NCI-H2196 treated with DMSO at 0.1 percent for 48 hours (cell line): ENCODE data around the gene HHATL.
A peak's percentile ranks its signal among the peaks of the same experiment; 100 is the strongest.

Experiments used
- DNase-seq: peaks from one replicate; lab custom pipeline; 2025; ENCODE audit not compliant: unreplicated experiment; lab: John Stamatoyannopoulos, UW

Gene HHATL

DNA sequence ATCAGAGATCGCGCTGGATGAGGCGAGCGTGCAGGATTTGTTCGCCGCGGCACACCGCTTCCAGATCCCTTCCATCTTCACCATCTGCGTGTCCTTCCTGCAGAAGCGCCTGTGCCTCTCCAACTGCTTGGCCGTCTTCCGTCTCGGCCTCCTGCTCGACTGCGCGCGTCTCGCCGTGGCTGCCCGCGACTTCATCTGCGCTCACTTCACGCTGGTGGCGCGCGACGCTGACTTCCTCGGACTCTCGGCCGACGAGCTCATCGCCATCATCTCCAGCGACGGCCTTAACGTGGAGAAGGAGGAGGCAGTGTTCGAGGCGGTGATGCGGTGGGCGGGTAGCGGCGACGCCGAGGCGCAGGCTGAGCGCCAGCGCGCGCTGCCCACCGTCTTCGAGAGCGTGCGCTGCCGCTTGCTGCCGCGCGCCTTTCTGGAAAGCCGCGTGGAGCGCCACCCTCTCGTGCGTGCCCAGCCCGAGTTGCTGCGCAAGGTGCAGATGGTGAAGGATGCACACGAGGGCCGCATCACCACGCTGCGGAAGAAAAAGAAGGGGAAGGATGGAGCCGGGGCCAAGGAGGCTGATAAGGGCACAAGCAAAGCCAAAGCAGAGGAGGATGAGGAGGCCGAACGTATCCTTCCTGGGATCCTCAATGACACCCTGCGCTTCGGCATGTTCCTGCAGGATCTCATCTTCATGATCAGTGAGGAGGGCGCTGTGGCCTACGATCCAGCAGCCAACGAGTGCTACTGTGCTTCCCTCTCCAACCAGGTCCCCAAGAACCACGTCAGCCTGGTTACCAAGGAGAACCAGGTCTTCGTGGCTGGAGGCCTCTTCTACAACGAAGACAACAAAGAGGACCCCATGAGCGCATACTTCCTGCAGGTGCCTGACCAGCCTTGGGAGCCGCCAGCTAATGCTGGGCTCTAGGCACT lies 16.4 kb downstream of the HHATL start:
- DNase-seq, result no peak

DNA sequence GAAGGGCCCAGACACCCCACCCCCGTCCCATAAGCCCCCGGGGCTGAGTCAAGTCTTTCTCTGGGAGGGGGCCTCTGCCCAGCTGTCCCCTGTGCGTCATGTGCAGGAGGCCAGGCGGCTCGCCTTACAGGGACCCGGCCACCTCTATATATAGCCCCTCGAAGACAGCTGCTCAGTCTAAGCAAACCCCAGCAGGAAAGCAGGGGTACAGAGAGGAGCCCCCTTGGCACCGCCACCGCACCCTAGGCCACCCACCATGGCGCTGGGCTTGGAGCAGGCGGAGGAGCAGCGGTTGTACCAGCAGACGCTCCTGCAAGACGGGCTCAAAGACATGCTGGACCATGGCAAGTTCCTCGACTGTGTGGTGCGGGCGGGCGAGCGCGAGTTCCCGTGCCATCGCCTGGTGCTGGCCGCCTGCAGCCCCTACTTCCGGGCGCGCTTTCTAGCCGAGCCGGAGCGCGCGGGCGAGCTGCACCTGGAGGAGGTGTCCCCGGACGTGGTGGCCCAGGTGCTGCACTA lies 17.2 kb downstream of the HHATL start, which contains the start of gene KLHL40:
TSS of gene KLHL40 (plus strand) at position 175 of the 519 bp plus-strand sequence. CDS start at position 257, 82 bp downstream.
- DNase-seq, result no peak

DNA sequence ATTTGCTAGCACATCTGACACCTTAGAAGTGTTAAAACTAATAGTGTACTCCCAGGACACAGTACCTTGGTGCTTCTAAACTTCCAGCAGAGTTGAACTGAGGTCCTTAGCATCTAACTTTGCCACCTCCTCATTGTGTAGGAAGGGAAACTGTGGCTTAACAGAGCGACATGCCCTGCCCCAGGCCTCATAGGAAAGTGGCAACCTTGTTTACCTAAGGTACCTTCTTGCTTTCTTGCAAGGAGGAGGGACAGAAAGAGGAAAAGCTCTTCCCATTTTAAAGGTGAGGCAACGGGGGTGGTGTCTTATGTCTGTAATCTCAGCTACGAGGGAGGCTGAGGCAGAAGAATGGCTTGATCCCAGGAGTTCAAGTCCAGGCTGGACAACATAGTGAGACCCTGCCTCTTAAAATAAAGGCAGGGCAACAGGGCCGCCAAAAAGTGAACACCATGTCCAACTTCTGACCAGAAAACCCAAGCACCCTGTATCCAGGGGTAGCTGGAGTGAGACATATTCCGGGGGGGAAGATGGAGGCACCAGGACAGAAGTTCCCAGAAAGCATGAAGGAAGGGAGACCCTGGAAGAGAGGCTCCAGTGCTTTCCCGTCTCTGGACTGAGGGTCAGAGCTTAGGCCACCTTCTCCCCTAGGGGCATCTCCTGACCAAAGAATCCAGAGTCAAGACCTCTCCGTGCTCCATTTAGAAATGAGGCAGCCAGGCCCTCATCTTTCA lies 17.8 kb downstream of the HHATL start:
- DNase-seq, result no peak

DNA sequence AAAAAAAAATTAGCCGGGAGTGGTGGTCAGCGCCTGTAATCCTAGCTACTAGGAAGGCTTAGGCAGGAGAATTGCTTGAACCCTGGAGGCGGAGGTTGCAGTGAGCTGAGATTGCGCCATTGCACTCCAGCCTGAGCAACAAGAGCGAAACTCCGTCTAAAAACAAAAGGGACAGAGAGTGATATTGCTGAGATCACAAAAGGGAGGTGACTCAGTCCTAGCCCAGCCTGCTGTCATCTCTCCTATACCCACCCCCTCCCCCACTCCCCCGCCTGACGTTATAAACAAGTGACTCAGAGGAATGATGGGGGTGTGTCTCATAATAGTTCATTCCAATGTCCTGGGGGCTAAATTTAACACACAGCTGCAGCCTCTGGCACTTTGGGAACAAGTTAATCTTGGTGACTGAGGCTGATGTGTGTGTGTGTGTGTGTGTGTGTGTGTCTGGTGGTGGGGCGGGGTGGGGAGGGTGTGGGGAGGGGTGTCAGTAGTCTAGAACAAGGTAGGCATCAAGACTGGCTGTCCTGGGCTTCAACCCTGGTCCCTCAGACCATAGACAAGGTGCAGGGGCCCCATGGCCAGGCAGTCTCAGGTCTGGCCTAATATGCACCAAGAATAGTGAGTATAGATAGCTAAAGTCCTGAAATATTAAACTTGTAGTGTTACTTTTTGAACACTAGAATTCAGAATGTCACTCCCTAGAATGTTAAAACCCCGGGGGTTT lies 18.6 kb downstream of the HHATL start:
- DNase-seq, result no peak

DNA sequence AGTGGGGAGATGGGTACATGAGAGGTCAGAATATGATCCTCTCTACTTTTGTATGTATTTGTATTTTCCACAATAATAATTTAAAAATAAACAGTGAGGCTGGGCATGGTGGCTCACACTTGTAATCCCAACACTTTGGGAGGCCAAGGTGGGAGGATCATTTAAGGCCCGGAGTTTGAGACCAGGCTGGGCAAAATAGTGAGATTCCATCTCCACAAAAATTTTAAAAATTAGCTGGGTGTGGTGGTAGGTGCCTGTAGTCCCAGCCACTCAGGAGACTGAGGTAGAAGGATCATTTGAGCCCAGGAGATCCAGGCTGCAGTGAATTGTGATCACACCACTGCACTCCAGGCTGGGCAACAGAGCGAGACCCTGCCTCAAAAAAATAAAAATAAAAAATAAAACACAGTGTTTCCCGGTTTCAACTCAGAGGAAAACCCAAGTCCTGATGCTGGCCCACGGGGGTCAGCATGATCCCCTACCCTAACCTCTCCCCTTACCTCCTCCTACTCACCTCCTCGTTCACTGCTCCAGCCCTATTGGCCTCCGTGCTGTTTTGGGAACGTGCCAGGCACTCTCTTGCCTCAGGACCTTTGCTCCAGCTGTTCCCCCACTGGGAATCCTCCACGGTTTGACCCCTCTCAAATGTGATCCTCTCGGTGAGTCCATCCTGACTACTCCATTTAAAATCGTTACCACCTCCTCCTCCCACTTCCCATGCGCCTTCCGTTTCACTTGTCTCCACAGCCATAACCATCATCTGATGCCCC lies 20.1 kb downstream of the HHATL start:
- DNase-seq, result no peak

DNA sequence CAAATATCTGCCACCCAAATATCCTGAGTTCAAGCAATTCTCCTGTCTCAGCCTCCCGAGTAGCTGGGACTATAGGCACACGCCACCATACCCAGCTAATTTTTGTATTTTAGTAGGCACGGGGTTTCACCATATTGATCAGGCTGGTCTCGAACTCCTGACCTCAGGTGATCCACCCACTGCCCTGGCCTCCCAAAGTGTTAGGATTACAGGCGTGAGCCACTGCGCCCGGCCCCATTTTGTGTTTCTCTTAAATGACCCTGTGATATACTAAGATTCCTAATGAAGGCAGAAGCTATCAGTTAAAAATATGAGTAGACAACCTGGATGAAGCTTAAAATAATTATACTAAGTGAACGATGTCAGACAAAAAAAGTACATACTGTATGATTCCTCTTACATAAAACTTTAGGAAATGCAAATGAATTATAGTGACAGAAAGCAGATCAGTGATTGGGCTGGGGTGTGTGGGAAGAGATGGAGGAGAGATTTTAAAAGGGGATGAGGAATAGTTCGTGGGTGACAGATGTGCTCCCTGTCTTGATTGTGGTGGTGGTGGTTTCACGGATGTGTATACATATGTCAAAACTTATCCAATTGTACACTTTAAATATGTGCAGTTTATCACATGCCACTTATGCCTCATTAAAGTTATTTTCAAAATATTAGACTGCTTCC lies 21.1 kb downstream of the HHATL start:
- no peak for DNase-seq

DNA sequence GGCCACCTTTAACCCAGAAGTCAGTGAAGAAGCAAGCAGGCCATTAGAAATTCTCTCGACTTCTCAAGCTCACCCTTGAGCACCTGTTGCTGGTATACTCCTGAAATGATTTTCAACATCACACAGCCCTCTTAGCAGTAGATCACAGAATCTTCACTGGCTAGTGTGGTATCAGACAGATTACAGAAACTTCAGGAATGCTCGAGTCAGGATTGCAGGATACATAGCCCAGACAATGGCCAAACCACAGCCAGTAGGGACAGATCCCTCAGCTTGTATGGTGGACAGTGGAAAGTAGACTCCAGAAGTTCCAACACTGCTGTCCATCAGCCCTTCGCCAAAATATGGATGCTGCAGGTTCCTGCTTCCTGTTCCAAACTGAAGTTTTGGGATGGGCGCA lies 21.8 kb downstream of the HHATL start:
- no peak for DNase-seq

DNA sequence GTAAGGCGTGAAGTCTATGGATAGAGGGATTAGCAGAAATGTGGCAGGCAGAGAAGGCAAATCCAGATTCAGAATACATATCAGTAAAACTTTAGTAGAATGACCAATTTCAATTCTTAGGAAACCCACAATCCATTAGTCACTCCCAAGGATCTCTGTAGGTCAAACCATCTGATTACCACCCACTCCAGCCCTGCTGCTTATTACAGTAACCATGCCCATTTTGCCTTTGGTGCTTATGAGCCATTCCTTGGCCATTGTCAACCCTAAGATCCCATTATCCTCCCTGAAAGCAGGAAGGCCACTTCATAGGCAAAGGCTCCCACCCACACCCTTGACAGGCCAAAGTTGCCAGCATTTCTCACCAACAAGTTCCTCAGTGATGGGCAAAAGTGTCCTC lies 22.3 kb downstream of the HHATL start:
- DNase-seq, result no peak

DNA sequence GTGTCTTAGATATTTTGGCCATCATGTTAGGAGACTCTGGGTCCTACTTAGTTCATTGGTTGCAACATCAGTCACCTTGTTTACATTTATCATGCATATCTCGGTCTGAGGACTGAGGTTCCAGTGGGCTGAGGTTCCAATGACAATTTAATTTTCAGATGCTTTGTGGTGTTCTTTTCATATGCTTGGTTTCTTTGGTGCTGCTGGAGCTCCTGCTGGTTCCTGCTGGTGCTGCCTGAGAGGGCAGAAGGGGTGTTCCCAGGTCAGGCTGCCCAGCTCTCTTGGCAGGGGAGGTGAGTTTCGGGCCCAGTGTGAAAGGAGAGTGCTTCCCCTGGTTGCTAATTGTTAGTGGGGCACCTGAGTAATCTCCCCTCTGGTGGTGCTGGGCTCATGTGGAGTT lies 24.2 kb downstream of the HHATL start:
- no peak for DNase-seq

DNA sequence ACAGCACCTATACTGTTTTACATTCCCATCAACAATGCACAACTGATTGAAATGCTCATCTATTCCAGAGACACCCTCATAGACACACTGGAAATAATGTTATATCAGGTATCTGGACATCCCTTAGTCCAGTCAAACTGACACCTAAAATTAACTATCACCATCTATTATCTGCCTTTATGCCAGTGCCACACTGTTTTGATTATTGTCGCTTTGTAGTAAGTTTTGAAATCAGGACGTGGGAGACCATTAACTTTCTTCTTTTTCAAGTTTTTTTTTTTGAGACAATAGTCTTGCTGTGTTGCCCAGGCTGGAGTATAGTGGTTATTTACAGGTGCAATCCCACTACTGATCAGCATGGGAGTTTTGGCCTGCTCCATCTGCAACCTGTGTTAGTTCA lies 26.7 kb downstream of the HHATL start:
- DNase-seq, result no peak

DNA sequence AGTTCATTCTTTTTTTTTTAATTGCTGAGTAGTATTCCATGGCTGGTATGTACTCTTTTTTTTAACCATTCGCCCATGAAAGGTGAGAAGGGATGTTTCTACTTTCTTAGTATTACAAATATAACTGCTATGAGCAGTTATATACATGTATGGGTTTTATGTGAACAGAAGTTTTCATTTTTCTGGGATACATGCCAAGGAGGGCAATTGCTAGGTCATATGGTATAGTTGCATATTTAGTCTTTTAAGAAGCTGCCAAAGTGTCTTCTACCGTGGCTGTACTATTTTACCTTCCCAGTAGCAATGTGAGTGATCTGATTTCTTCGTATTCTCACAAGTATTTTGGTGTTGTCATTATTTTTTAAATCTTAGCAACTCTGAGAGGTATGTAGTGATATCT lies 28.5 kb downstream of the HHATL start:
- no peak for DNase-seq

DNA sequence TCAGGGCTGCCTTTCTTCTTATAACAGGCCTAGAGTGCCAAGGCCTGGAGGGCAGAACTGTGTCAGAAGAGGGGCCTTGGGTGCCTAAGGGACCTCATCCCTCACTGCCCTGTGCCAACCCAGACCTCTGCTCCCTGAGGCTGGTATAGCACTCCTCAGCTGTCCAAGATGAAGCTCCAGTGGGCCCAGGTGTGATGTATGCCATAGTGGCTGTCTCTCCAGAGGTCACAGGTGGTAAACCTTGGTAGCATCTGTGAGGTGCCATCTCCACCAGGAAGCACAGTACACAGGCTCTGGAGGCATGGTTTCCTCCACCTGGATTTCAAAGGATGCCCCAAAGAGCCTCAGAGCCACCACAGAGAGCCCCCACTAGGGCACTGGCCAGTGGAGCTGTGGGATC lies 29.5 kb downstream of the HHATL start:
- DNase-seq, result no peak

DNA sequence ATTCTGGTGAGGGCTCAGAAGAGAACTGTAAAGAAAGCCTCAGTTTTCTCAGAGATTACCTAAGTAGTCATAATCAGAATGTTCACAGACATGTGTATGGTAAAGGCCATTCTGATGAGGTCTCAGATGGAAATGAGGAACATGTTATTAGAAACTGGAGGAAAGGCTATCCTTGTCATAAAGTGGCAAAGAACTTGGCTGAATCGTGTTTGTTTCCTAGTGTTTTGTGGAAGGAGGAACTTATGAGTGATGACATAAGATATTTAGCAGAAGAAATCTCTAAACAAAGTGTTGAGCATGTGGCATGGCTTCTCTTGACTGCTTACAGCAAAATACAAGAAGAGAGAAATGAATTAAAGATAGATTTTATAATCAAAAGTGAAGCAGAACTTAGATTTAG lies 30.1 kb downstream of the HHATL start:
- DNase-seq, result no peak

DNA sequence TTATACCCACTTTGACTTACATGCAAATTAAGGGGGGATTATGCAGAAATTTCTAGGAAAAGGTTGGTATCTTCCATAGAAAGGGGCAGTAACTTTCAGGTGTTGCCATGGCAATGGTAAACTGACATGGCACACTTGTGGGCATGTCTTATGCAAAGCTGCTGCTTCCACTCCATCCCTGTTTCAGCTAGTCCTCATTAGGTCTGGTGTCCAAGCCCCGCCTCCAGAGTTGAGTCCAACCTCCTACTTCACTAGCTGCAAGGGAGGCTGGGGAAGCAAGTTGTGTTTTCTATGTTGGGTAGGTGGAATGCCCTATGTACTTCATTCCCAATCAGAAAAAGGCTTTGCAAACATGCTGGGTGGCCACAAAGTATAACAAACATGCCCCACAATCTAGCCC lies 31.9 kb downstream of the HHATL start:
- no peak for DNase-seq

DNA sequence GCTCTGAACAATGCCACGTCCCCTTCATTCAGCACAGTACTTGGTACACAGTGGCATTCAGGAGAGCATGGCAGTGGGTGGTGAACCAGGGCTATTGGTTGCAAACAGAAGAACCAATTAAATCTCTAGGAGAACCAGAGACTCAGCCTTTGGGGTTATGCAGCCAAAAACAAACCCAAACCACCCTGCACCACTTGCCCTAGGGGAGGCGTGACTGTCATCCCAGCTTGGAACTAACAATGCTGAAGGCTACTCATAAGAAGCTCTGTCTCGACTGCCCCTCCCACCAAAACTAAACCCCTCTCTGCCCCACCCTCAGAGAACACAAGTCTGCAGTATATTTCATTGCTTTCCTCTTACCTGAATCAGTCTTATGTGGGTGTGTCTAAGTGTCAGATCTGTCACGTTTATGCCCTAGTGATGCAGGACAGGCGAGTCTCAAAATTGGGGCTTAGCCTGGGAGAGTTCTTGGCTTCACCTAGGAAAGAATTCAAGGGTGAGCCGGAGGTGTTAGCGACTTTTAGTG lies 32.5 kb downstream of the HHATL start:
- DNase-seq, result no peak

DNA sequence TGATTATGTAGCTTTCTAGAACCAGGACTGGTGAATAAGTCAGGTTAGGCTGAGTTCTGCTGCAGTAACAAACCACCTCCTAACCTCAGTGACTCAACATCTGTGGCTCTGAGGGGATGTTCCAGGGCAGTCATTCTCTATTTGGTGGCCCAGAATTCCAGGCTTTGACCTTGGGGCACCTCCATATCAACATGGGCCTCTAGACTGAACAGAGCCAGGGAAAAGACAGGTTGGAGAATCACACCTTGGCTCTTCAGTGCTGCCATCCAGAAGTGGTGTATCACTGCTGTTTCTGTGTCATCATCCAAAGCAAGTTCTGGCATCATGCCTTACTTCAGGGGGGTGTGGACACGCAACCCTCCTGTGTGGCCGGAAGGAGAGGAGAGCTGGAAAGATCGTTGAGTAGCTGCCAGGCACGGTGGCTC lies 33.8 kb downstream of the HHATL start:
- DNase-seq, result no peak

DNA sequence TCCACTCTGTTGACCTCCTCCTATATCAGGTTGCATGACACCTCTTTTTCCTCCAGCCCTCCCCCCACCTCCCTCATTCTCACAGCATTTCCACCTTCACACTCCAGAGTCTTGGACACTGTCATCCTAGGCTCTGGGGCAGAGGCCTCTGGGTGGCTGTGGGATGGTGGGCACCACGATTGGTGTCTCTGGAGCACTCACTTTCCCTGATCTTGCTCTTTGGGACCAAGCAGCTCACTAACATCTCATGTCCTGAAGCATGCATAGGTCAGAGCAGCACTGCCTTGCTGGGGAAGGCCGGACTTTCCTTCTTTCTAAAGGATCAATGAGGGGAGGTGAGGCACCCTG lies 34.2 kb downstream of the HHATL start:
- no peak for DNase-seq

DNA sequence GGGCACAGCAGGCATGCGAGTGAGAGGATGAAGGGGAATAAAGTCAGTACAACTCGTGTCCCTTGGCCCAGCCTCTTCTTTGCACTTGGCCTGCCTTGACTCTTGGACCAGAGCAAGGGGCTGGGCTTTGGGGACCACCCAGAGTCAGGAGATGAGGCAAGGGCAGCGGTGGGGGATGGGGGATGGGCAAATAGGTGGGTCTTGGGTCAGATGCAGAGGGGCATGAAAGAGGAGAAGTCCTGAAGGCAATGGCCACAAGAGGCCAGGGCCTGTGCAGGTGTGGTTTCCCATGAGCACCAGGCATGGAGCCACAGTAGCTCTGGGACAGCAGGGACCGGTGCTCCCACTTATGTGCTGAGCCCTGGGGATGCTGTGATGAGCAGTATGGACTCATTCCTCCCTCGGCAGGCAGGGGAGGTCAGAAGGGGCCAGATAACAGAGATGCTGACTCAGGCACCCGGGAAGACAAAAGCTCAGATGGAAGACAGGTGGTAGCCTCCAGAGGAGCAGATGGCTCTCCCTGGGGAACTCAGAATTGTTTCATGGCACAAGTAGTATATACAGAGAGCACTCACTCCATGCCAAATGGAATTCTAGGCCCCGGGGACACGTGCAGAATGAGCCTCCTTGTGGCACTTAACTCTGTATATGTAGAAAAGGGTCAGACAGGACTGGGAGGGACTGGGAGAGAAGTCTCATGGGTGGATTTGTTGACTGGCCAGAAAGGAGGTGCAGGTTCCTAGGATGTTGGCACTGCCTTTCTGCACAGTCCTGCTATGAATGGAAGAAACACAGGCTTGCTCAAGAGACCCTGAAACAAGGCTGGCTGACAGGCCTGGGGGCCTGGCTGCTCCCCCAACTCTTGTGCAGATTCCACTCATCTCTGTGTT lies 34.8 kb downstream of the HHATL start:
- DNase-seq, result peak; percentile 18

DNA sequence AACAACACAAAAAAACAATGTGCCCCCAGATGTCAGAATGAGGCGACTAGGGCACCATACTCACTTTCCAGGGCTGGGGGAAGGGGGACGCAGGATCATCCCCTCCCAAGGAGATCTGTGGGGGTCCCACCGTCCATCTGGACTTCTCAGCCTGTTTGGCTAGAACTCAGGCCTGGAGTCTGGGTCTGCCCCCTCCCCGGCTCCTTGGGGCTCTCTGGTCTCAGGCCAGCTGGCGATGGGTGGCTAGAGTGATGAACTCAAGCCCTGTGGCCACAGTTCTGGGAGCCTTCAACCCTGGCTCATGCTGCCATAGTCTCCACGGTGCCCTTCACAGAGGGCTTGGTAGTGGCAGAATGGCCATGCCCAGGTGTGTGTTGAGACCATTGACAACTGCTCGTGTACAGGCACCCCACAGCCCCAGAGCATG lies 35.5 kb downstream of the HHATL start:
- no peak for DNase-seq
